NCI-H1048 (cell line): ENCODE data around the gene FAM117A.
"Not testable (repeated sequence)": the region's sequence is repeated elsewhere in the genome, so short reads cannot be mapped to it uniquely, and the experiment has no call there.

Experiments
- DNase-seq: peaks from one replicate; lab custom pipeline; 2025; lab: John Stamatoyannopoulos, UW

Gene FAM117A

DNA sequence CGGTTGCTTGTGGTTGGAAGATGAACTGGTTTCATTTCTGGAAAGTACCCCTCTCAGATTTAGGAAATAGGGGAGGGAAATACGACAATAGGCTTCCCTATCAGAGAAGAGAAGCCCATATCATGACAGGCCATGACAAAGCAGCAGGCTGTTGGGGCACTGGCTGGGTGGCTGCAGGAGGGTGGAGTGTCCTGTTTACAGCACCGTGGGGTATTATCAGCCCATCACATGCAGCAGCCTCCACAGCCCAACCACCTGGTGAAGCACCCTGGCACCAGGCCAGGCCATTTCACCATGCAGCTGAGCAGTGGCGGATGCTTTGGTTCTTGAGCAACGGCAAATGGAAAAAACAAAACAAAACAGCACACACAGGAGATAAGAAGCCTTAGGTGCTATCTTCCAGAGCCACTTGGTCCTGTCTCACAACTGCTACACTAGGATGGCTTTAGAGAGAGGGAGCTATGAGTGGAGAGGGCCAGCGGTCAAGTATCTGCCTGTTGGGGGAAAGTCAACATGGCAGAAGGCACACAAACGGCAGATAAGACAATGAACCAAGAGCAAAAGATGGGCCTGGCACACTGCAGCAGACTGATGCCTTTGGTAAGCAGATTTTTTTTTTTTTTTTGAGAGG lies 24.2 kb downstream of the FAM117A start:
- DNase-seq = no peak

DNA sequence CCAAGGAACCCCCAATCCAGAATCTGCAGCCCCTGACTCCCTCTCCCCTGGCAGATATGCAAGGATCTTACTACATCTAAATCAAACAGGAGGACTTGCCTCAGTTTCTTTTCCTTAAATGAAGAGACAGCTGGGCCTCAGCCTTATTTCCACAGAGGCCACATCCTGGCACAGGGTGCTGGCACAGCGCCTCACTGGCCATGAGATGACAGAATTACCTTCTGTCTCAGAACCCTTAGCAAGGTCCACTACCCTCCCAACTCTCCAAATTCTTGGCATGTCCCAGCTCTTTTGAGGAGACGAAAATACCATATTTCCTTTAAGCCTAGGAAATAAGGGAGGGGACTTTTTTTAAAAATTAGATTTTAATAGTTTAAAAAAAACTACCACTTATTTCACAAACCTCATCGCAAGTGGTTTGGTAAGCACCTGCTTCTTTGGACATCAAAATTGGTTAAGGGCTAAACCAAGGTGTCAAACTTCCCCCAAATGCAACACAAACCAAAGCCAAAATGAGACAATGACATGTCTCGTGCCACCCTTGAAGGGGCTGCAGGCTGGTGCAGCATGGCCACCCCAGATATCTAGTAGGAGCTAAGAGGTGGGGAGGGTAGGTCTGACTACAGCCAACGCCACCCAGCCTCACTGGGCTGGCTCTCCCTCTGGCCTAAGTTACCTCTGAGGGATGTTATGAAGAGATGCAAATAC lies 25.3 kb downstream of the FAM117A start:
- no peak for DNase-seq

DNA sequence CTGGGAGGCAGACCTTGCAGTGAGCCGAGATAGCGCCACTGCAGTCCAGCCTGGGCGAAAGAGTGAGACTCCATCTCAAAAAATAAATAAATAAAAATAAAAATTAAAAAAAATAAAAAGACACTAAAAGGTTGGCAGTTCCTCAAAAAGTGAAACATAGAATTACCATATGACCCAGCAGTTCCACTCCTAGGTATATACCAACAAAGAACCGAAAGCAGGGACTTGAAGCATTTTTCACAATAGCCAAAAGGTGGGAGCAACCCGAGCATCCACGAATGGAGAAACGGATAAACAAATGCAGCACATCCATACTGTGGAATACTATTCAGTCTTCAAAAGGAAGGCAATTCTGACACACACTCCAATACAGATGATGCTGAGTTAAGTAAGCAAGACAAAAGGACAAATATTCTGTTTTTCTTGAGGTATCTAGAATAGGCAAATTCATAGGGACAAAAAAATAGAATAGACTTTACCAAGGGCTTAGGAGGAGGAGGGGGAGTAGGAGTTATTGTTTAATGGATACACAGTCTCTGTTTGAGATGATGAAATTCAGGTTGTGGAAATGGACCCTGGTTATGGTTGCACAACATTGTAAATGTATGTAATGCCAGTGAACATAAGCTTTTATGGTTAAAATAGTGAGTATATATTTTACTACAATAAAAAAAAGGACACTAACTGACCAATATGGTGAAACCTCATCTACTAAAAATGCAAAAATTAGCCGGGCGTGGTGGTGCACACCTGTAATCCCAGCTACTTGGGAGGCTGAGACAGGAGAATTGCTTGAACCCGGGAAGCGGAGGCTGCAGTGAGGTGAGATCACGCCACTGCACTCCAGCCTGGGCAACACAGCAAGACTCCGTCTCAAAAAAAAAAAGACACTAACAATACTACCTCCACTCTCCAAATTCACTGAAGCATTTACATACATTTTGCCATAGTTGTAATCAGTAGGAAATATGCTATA lies 29.1 kb downstream of the FAM117A start:
- no peak for DNase-seq

DNA sequence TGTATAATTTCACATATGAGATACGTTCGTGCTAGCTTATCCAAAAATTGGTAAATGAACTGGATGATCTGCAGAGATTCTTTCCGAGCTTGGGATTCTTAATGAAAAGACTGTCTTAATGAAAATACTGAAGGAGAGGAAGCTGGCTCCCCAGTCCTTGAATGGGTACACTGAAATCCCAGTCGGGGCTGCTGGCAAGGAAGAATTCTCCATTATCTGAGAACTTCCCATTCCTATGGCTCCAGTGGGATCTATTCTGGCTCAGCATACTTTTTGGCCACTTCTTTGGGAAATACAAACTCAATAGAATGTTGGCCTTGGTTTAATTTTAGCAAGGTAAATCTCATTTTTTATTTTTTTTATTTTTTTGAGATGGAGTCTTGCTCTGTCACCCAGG lies 32.5 kb downstream of the FAM117A start:
- no peak for DNase-seq

DNA sequence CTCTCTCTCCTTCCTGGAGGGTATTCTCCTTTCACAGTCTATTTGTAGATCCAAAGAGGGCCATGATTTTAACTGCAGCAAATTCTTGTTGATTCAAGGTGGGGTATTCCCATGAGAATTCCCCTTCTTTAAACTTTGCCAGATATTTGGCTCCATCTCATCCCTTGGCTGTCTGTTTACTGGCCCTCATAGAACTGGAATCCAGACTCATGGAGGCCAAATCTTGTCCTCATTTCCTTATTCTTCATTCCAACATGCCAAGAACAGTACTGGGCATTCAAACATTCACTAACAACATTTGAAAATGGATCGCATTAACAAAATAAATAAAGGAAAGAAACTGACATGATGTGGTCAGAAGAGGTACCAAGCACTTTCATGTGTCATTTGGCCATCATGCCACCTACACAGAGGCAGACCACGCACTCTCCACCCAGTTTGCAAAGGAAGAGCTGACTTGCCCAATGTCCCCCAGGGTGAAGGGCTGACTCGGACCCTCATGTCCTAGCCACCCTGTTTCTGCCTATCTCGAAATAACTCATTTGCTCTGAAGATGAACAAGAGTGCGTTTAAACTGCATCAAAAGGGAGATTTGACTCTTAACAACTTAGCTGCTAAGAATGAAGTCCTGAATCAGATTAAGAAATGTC lies 33.0 kb downstream of the FAM117A start:
- DNase-seq = no peak

DNA sequence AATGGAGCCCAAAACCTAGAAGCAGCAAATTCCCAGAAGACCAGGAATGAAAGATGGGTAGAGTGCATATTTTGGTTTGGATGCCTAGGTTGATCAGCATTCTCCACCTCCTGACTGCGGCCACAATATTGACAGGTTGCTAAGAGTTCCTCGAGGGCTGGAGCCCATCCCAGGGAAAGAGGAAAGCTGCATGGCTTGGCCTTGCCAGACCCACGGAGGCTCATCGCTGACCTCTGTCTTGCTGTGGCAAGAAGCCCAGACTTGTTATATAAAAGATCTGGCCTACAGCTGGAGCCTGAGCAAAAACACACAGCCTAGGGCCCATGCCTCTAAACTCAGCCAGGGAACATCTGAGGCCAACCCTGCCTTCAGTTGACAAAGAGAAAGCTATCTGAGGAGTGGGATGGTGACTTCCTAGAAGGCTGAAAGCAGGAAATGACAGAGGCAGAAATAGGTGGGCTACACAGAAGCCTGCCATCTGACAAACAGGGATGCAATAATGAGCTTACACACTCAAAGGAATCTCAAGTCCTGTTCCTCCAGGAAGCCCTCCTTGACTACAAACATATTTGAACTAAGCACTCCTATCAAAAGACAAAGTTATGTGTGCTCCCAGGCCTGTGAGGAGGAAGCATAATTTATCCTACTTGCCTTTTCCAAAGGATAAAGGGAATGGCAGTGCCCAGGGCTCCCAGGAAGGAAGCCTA lies 33.7 kb downstream of the FAM117A start:
- no peak for DNase-seq

DNA sequence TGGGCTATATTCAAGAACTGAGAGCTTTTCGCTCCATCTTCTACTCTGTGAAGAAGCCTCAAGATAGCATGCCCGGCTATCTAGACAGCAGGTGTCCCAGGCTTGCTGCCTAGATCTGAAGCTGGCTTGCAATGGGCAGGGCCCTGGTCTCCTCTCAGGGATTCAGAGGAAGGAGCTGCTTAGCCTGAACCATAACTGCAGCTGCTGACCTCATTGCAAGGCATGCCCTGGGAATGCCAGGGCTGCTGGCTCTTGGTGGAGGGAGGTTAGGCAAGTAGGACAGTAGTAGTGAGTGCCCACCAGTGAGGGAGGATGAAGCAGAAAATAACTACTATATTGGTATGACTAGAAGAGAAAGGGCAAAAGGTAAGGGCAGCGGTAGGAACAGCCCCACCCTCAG lies 34.9 kb downstream of the FAM117A start:
- DNase-seq = no peak

DNA sequence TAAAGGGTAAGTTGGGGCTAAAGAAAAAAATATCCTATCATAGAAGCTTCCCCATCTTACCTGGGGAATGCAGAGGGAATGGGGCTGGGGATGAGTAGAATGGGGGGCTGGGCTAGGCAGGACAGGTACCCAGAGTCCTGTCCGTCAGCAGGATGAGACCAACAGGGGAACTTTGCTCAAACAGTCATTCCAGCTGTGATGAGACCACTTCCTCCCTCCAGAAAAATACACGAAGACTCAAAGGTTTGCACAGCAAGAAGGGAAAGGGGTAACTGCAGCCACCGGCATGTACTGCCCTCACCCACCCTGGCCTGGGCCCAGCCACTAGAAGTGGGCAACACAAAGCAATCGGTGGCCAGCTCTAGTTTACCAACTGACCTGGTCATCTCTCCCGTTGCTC lies 35.5 kb downstream of the FAM117A start:
- DNase-seq = no peak

DNA sequence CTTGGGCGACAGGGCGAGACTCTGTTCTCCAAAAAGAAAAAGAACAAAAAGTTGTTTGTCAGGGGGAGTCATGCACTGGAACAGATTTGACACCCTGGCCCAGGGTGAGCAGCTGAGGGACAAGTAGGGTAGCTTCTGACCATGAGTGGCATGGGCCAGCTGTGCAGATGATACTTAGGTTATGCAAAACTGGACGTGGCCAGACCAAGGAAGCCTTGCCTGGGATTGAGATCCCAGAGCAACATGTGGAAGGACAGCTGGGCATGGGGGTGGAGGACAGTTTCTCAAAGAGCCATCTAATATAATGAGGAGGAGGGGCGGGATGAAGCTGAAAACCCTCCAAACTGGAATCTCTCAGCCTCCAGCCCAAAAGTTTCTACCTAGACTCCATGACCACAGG lies 36.6 kb downstream of the FAM117A start:
- DNase-seq = no peak

DNA sequence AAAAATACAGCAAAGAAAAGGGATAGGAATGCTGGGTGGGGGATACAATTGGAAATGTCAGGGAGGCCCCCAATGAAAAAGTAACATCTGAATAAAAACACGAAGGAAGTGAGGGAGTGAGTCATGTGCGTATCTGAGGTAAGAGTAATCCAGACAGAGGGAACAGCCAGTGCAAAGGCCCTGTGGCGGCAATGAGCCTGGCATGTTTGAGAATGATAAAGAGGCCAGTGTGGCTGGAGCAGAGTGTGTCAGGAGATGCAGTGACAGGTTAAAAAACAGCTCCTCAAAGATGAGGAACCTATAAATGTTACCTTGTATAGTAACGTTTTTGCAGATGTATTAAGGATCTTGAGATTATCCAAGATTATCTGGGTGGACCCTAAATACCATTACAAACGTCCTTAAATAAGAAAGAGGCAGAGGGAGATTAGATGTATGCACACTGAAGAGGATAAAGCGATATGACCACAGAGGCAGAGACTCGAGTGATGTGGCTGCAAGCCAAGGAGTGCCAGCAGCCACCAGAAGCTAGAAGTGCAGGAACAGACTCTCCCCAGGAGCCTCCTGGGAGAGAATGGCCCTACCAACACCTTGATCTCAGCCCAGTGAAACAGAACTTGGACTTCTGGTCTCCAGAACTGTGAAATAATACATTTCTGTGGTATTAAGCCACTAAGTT lies 38.3 kb downstream of the FAM117A start:
- no peak for DNase-seq

DNA sequence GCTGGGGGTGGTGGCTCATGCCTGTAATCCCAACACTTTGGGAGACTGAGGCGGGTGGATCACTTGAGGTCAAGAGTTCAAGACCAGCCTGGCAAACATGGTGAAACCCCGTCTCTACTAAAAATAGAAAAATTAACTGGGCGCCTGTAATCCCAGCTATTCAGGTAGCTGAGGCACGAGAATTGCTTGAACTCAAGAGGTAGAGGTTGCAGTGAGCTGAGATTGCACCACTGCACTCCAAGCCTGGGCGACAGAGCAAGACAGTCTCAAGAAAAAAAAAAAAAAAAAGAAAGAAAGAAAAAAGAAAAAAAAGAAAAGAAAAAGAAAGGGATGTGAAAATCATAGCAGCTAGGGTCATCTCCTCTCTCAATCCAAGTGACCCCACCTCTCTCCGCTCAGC lies 39.4 kb downstream of the FAM117A start:
- not testable (repeated sequence) for DNase-seq

DNA sequence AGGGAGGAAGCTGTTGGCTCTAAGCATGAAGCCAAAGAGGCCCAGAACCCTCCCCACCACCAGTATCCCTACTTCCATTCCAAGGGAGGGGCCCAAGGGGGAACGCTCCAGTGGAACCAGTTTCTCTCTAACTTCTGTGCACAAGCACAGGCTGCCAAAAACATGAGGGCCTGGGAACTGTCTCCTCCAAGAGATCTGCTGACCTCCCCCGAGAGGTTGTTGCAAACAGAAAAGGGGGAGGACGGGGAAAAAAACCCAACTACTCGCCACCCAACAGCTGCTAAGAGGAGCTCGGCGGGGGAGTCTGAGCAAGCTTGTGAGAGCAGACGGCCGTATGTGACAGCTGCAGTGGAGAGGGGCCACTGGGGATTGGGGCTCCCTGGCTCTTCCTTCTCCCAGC lies 40.5 kb downstream of the FAM117A start:
- DNase-seq = no peak

DNA sequence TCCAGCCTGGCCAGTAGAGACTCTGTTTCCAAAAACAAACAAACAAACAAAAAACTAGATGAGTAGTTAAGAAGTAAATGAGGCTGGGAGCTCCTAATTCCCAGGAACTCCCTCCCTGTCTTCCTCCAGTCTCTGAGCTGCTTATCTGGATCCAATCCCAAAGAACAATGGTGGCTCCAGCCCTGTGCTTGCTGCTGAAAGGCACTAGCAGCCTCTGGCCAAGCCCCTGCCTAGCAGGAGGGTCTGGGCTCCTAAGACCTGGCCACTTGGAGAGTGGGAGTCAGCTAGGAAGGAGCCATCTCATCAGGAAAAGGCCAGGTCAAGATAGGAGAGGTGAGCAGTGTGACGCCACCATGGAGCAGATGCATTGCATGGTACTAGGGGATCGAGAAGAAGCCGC lies 41.9 kb downstream of the FAM117A start:
- DNase-seq = no peak

DNA sequence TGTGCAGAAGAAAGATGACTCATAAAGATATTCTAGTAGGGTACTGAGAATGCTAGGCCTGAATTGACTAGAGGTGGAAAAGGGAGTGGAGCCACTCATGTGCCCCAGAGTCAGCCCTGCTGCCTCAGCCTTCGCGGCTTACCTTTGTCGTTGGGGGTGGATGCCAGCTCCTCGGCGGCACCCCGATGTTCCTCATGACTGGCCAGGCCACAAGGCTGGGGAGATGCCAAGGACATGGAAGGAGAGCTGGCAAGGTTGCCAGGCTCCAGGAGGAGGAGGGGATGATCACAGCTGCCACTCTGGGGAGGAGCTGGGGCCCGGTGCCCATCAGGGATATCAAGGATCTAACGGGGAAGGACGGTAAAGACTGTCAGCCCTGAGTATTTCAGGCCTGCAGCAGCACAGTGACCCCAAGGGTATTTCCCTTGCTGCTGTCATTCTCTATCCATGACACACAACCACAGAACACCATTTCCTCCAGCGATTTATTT lies 46.5 kb downstream of the FAM117A start:
- no peak for DNase-seq

DNA sequence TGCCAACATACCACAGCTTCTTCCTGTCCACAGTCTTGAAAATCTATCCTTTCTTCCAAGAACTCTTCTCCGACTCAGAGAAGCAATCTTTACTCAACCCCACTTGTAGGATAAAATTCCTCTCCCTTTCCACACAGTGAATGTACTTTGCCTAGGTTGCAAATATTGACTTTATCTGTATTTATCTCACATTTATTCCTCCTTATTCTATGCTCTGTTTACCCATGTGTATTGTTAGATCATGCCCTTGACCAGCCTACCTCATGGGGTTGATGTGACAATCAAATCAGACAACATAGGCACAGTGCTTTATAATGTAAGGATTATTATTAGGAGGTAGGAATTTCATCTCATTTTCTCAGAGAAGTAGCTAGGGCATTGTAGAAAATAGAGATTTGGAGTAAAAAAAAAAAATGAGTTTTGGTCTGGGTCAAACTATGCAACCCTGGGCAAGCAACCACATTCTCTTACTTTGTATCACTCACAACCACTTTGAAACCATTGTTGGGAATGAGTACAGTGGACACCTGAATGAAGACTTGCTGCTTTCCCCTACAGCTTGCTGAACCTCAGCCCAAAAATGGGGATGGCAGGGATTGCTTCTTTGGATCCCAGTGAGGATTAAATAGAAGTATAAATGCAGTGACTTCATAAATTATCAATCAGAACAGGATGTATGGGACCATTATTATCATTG lies 47.1 kb downstream of the FAM117A start:
- DNase-seq = no peak

DNA sequence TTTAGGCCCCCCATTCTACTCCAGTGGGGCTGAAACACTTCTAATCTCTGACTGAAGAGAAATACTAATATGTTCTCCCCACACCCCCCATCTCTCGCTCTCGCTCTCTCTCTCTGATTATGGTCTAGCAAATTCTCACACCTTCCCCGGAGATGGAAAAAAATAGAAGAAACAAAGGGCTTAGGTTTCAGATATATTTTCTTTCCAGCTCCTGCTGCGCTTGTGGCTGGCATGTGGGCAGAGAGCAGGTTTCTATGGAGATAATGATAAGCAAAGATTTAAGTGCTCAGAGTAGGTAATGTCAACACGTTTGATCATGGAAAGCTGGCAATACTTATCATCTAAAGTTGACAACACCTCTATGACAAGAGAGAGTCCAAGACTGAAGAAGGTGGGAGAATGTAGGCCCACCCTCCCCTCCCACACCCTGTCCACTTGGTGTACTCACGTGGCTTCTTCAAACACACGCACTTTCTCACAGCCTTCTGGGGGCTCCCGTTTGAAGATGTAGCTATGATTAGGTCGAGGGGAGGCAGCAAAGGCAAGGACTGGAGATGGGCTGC lies 48.1 kb downstream of the FAM117A start:
- DNase-seq = no peak

DNA sequence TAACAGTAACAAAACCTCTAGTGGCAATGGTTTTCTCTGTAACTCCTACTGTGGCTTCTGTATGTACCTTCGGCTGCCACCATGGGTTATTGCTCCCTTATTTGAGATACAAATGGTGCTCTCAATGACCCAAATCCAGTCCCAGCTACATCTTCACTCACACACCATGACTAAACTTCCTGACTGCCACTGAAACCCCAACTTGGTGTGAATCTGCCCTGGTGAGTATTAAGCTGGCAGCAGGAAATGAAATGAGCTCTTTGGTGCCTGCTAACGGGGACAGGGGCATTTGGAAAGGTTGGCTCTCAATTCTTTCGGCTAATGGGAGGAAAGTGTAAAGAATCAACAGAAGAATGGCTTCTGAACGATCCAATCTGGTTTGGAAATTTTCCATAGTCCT lies 48.7 kb downstream of the FAM117A start:
- DNase-seq = no peak

DNA sequence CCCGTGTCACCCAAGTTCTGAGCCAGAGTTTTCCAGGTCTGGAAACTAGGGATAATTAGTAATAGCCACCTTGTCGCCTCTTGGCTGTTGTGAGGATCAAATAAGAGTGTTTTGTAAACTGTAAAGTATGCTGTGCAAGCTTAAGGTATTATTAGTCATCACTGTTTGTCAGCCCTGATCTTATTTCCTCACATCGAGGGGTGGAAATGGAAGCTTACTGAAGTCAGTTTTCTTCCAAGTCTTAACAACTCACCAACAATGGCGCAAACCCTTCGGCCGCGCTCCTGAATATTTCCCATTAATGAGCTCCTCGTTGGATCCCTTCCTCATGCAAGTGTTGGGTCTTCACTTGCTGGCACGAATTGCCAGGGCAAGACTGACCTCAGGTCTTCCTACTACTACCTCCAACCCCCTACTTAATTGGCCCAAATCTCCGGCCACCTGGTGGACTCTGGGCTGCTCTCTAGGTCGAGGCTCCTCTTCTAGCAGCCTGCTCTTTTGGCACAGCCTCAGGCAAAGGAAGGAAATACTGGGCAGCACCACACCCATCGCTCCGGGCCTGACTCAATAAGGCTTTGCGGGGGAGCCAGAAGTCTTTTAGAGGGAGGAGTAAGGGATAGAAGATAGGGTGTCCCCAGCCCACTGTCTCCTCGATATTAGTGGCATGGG lies 55.3 kb downstream of the FAM117A start:
- DNase-seq = no peak
